RPMI8226 (cell line): Measurements from ENCODE around the gene AXIN1.
"Not testable (repeated sequence)": the region's sequence is repeated elsewhere in the genome, so short reads cannot be mapped to it uniquely, and the experiment has no call there.

Experiments
- DNase-seq: peaks from one replicate; pipeline ENCODE4 v3.0.0-alpha.2; 2015

Gene AXIN1

DNA sequence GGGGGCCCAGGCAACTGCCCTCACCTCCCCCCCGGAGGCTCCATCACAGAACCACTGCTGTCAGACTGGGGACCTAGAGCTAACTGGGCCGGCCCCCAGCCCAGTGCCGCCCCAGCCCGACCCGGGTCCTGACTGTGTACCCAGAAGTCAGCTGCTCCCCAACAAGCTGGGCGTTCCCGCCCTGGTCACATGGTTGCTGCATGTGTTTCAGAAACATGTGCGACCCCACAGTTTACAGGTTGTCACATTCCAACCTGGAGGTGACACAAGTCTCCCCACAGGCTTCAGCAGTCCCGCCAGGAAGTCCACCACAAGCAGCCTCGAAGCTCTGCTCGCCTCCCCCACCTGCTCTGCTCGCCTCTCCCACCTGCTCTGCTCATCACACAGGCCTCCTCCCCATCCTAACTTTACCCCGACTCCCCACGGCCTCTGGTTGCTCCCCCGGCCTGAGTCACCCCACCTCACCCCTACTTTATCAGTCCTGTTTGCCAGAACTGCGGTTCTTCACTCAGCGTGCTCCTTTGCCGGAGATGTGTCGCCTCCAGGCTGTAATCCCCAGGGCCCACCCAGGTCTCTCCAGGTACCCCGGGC, 16.8 kb upstream of the AXIN1 start:
- DNase-seq: no peak

DNA sequence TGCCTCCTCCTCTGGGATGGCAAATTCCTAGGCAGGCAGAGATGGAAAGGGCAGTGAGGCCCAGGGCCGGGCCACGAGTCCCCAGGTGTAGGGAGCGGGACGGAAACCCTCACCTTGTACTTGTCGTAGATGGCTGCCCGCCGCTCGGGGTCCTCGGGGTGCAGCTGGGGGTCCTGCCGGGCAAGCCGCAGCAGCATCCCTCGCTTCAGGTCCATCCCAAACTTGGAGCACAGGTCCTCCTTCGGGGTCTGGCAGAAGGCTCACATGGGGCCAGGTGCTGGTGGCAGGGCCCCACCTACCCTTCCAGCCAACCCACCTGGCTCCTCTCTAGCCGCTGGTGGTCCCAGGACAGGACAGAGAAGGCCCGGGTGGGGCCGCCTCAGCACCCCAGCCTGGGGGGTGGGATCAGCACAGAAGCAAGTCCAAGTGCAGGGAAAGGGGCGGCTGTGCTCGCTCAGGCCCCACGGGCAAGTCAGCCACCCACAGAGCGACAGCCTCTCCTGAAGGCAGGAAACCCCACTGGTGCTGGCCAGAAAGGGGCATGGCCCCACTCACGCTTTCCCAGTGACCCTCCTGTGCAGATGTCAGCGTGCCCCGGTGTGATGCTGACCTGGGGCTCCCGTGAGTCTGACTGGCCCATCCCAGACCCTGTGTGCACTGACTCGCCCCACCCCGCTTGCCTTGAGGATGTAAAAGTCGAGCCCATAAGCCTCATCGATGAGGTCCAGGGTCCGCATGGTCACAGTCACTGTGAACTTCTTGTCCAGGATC, 16.1 kb upstream of the AXIN1 start:
- no peak for DNase-seq

DNA sequence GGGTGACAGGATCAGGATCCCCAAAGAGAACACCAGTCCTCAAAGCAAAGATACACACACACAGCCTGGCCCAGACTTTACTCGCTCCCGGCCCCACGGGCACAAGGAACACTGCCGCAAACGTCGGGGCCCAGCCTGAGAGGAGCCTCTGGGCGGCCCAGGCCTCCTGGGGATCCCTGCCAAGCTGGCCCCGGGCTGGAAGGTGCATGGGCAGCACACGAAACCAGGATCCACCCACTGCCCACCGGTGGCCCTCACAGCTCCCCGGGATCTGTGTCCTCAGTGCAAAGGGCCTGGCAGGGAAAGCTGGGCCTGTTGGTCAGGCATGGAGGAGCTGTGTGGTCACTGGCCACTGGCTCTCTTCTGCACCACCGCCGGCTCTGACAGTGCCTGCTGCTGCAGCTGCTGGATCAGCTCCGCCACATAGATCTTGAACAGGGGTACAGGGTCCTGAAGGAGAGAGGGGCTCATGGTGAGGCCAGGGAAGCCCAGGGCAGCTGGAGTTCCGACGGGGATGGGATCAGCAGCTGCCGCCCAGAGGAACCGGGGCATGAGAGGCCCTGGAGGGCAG, 14.9 kb upstream of the AXIN1 start:
- no peak for DNase-seq

DNA sequence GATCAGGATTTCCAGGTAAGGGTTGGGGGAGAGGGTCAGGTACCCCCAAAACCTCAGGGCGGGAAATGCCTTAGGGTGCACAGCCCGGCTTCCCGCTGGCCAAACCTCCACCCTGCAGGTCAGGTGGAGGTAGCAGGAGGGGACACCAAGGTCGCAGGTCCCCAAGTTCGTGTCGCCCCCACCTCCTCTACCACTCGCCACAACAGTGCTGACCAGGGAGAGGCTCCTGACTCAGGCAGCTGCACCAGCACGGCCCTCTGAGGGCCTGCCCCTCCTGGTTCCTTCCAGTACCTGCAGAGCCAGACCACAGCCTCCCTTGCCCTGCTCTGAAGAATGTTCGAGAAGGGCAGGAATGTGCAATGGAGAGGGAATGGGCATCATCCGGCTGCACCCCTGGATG, 14.0 kb upstream of the AXIN1 start:
- DNase-seq: no peak

DNA sequence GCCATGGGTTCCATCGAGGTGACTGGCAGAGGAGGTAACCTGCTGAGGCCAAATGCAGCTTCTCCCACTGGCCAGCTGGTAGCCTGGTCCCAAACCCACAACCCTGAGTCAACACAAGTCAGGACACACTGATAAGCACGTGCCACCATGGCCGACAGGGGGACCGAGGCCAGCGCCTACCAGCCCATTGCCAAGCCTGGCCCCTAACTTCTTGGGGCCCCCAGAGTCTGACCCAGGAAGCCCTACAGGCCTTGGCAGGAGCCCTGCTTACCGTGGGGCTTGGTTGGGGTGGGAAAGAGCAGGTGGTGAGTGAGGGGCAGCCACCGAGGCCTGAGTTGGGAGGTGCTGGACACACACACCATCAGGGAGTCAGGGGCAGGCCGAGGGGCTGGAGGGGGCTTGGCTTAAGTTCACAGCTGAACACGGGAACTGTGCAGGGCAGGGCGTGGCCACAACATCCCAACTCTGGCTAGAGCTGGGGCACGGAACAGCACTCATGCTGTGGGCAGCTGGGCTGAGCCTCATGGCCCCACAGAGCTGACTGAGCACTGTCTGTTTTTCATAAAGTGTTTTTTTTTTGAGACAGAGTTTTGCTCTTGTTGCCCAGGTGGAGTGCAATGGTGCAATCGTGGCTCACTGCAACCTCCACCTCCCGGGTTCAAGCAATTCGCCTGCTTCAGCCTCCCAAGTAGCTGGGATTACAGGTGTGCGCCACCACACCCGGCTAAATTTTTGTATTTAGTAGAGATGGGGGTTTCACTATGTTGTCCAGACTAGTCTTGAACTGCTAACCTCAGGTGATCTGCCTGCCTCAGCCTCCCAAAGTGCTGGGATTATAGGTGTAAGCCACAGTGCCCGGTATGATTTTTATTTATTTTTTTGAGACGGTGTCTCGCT, 12.3 kb upstream of the AXIN1 start:
- DNase-seq: peak; percentile 31

DNA sequence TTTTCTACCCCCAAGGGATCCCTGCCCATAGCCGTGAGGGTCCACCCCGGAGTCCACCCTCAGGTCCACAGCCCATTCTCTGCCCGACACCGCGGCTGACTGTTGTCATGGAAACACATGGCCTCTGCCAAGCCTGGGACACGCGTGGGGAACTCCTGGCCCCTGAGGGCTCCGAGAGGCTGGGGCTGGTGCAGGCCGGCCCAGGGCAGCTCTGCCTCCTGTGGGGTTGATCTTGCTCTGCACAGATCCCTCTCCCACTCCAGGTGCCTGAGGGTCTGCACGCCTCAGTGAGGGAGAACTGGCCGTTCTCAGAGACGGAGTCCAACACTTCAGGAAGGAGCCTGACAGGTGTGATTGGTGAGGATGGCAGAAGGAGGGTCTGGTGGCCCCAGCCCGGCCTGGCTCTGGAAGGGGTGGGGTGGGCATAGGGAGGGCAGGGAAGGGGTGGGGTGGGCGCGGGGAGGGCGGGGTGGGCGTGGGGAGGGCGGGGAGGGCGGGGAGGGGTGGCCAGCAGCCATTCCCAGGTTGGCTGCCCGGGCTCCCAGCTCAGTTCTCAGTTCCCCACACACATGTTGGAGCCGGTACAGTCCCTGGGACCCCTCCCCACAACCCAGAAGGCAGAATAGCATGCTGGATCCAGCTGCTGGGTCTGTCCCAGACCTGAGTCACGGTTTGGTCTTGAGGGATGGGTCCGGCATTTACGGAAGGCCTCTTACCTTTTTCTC, 11.4 kb upstream of the AXIN1 start:
- no peak for DNase-seq

DNA sequence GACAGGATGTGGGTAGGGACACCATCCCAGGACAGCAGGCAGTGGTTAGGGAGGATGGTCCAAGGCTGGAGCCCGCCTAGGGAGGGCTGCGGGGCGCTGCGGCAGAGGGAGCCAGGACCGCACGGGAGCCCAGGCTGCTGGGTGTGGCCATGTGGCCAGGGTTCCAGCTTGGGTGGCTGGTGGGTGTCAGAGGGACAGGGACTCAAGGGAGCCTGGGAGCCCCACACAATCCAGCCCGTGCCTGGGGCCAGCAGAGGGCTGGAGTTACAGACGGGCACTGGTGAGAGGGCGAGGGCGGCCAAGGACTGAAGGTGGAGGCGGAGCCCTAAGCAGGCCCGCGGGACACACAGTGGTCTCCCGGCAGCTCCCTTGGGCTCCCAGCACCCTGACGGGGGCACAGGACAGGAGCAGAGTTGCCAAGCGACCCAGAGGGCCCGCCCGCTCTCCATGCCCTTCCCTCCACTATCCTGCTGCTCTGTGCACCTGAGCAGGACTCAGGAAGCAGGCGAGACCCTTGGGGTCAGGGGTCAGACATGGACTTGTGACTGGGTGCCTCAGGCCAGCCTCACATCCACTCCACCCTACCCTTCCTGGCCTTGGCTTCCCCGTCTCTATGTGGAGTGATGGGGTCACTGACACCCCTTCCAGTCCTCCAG, 10.7 kb upstream of the AXIN1 start:
- no peak for DNase-seq

DNA sequence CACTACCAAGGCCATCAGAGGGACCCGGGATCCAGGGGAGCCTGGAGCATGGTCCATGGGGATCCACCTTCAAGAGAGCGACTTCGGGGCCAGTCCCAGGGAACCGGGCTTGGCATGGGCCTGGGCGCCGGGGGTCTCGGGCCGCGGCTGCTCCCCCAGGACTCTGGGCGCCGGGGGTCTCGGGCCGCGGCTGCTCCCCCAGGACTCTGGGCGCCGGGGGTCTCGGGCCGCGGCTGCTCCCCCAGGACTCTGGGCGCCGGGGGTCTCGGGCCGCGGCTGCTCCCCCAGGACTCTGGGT, 10.1 kb upstream of the AXIN1 start:
- not testable (repeated sequence) for DNase-seq

DNA sequence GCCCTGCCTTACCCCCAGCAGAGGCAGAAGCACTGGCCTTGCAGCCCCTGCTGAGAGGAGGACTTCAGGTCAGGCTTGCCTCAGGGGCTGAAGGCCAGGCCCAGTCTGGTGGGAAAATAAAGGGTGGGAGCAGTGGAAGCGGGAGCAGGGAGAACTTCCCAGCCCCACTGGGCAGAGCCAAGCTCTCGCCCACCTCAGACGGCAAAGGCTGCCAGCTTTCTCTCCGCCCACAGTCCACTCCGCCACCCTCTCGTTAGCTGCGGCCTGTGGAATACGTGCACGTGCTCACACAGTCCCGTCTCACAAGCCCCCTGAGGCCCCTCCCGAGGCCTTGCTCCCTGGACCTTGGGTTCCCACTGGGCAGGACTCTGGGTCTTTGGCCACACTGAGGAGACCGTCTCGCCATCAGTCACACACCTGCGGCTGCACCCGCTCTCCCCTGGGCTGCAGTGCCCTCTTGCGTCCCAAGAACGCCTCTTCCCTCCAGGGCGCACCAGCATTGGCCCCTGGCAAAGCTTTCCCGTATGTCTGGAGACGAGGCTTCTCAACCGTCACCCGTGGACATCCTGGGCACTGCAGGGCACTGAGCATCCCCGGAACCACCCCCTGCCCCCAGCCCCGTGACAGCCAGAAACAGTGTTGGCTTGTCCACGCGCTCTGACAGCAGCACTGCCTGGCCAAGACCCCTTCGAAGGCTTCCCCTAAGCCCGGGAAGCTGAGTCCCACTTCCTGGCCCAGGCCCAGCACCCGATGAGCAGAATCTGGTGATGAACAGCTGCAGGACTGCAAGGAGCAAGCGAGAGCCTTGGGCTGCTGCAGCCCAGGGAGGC, 9.6 kb upstream of the AXIN1 start:
- peak; percentile 94 for DNase-seq

DNA sequence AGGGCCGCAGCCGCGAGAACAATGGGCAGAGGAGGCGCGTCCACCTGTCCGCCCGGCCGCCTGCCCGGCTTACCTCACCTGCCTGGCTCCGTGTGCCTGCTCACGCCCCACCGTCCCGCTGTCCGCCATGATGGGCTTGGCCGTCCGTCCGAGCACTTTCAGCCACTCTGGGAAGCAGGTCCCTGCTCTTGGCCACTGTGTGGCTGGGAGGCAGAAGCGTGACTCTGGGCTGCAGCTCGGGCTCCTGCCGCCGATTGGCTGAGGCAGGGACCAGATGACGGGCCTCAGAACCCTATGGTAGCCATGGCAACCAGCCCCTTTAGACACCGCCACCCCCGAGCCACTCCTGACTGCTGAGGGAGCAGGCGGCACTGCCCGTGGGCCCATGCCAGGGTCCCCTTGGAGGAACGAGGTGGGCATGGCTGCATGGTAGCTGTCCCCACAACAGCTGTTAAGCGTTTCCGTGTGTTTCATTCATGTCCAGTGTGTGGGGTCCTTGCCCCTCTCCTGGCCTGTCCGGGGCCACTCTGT, 8.9 kb upstream of the AXIN1 start:
- no peak for DNase-seq

DNA sequence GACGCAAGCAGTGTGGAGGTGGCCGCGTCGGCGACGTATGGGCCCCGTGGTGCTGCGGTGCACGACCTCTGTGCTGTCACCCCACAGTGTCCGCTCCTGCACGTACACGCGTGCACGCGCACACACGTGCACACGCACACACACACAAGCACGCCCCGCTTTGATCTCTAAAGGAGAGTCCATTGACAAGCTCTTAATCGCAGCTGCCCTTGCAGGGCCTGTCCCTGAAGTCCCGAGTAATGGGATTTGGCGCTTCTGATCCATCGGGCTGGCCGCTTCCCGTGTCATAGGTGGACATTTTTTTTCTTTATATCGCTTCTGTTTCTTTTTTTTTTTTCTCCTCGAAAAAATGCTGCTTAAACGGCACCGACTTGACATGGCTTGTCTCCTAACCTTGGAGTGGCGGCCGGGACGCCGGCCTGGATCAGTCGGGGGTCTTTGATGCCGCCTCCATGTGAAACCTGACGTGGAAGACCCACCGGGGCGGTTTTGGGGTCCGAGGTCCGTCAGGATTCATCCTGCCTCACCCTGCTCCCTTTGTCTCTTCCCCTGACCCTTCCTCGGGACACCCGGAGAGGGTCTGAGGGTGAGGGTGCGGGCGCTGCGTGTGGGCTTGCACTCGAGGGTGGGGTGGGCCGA, 8.3 kb upstream of the AXIN1 start:
- DNase-seq: no peak

DNA sequence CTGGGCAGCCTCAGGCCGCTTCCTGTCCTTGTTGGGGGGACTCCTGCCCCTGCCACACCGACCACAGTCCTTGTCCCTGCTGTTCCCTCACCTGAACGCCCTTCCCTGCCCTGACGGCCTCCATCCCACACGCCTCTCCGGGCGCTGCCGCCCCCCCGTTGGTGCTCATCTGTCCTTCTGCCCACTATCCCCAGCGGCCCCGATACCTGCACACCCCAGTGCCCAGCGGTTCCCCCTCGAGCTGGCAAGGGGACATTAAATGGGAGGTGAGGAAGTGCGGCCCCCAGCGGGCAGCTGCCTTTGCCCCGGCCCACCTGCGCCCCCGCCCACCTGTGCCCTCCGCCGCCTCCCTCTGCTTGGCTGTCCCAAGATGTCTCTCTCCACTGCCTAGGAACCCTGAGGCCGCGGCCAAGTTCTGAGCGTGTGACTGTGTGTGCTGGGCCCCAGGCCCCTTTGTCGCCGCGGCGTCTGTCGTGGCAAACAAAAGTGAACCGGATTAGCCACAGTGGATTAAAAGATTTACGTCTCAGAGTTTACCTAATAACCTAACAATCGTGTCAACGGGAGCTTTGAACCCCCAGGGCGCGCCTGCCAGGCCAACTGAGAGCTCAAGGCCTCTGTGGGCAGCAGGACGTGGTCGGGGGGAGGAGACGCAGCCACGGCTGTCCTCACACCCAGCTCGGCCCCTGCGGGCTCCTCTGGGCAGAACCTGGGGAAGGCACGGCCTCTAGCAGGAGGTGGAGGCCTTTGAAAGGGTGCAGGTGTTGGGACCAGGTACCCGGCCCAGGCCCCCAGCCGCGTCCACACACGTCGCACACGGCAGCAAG, 7.6 kb upstream of the AXIN1 start:
- DNase-seq: no peak

DNA sequence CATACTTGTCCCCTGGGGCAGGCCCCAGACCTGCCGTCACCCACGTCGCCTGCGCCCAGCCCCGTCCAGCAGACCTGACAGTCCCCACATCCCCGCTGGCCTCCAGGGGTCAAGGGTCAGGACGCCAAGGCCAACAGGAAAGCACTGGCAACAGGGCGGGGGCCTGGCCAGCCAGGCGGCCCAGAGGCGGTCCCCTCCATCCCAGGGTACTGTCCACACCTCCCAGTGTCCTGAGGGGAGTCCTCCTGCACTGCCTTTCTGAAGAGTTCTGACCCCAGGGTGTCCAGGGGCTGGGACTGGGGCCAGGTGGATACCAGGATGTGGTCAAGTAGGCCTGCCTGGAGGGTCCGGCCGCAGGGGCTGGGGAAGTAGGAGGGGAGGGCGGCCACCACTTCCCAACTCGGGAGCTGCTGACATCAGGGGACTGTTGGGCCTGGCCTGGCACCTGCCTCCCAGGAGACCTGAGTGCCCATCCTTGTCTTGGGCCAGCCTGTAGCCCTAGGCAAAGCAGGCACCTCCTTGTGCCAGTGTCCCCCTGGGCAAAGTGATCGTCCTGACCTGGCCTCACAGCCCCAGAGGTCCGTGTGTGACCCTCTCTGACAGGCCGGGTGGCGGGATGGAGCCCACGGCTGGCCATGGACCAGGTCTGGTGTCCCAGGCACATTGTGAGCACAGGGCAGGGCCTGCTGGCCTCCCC, 6.7 kb upstream of the AXIN1 start:
- DNase-seq: no peak

DNA sequence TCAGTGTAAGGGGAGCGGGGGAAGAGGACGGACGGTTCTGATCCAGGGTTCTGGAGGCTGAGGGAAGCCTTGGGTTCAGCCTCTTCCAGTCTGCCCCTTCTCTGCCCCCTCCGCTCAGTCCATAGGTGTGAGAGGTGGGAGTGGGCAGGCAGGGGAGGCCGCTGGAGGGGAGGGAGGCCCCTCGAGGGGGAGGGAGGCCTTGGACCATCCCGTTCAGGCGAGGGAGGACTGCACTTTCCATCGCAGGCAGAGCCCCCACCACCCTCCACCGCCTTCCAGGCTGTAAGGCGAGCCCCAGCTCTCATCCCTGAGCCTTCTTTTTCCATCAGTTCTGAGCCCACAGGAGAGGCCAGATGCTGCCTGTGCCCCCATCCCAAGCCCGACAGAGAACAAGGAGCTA, 4.2 kb upstream of the AXIN1 start:
- DNase-seq: no peak

DNA sequence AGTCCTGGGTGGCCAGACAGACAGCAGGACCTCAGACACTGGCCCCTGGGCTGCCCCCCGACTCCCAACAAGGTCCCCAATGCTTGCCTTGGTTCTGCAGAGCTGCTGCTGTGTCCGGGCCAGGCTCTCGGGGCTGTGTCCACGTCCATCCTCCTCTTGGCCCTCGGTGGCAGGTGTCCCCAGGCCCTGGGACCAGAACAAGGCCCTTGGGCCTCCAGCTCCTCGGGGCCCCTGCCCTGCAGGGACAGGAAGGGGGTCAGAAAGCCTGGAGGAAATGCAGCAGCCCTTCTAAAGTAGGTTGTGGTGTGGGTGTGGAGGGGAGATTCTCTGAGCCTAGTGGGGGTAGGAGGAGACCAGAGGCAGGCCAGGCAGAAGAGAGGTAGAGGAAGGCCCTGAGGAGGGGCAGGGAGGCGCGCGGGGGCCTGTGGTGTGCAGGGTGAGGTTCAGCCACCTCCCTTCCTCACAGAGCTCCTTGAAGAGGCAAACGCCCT, 2.5 kb upstream of the AXIN1 start:
- DNase-seq: no peak

DNA sequence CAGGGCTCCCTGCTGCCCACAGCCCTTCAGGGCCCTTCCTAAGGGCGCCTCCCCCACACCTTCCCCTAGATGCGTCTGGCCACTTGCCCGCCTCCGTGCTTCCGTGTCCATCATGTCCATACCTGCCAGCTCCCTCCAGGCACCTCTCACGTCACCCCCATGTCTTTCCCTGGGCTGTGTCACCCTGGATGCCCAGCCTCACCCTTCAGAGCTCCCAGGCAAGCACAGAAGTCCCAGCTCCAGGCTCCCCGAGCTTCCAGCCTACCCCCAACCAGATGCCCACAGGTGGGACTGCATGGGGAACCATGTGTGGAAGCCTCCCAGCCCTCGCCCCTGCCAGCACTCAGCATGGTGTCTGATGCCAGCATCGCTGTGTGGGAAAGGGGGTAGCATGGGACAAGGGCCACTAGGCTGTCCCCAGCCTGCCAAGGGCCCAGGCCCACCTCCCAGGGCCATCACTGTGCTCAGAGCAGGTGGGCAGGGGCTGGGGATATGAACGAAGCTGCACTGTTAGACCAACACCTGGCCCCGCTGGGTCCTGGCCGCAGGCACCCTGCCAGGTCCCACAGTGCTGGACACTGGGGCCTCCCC, 1.9 kb upstream of the AXIN1 start:
- DNase-seq: no peak

DNA sequence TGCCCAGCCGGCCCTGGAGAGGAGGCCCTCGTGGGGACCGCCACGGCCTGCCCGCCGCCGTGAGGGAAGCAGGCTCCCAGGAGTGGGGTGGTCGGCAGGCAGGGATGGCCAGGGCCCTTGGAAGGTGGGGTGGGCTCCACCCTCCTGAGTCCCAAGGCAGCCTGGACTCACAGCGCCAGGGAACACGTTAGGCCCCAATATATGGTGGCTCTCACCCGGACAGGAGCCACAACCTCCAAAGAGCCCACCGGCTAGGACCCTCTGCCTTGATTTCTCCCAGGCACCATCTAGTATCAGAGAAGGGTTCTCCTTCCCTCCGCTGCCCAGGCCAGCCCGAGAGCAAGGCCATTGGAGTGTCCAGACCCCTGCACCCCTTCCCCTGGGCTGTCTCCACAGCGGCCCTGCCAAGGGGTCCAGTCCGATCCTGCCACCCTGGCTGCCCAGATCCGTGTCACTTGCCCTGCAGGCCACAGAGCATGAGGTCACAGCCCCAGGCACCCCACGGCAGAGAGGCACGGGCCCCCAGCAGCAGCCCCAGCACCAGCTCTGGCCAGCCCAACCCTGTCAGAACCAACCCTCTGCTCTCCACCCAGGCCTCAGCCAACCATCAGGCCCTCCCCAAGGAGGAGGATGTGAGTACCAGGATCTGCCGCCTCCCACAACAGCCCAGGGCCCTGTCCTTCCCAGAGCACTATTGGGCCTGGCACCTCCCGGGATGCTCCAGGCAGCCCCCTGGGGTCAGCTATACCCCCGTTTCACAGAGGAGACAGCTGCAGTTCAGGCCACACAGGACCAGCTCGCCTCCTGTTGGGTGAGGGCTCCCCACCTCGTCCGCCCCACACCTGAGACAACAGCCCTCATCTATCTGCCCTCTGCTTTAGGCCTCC, 1.1 kb upstream of the AXIN1 start:
- DNase-seq: no peak
